GM12878 (cell line): ENCODE results near the gene CLIC3. TPM values are rescaled to one million over a fixed set of nuclear protein-coding genes. Genes with fewer than 3 reads are reported as not detected.

Experiments
- ATAC-seq: fragments of 200-7000 bp; cut with Tn5 transposase; 3 replicates; pipeline ENCODE4 v1.9.1; 2020; ENCODE audit warnings: mild to moderate bottlenecking, moderate library complexity
- BruUV-seq: library from RNA; stranded (reverse); fragments of 400-500 nt; replicated peaks from 2 replicates; lab custom pipeline; 2021; lab: Mats Ljungman, UMichigan
- CTCF ChIA-PET: fragments of 300-600 bp; sonication (Branson Sonifier 250); formaldehyde crosslinking; extraction: SDS; loops from one replicate; lab custom pipeline; 2021; ENCODE audit warnings: inconsistent platforms; lab: Yijun Ruan, JAX
- POLR2A ChIA-PET: fragments of 350-600 bp; formaldehyde crosslinking; extraction: SDS; loops from one replicate; lab custom pipeline; 2021; ENCODE audit warnings: inconsistent platforms; lab: Charles Lee
- RAD21 ChIA-PET: fragments of 300-600 bp; sonication (Branson Sonifier 250); formaldehyde crosslinking; loops from one replicate; lab custom pipeline; 2023; ENCODE audit warnings: antibody characterized with exemption; ENCODE audit not compliant: unreplicated experiment; lab: Charles Lee
- SMC1A ChIA-PET: fragments of 300-600 bp; sonication (Branson Sonifier 250); formaldehyde crosslinking; loops from one replicate; lab custom pipeline; 2023; ENCODE audit not compliant: unreplicated experiment, uncharacterized antibody; lab: Charles Lee
- DNase-seq: peaks from one replicate; pipeline ENCODE4 v3.0.0-alpha.2; 2011; ENCODE audit warnings: low read depth, low spot score
- FAIRE-seq: peaks from 3 replicates; lab custom pipeline; 2011; peaks lifted over from hg19 to GRCh38; lab: Jason Lieb, UNC
- H2AFZ ChIP-seq: 2 replicates; pipeline ENCODE4 v1.6.0; 2011; ENCODE audit warnings: low read depth, low read length, control low read depth; ENCODE audit not compliant: control insufficient read depth
- H3K27ac ChIP-seq: 2 replicates; pipeline ENCODE4 v1.5.1; 2011; ENCODE audit warnings: control low read depth; ENCODE audit not compliant: control insufficient read depth, insufficient read depth
- H3K27me3 ChIP-seq, 2 experiments: replicated peaks in 1 of 2; 2 replicates each; pipeline versions ENCODE4 v1.6.0 to v1.6.1; 2011; ENCODE audit warnings: low read length in 1 of 2; ENCODE audit not compliant: control insufficient read depth in 2 of 2, insufficient read depth in 2 of 2
- H3K36me3 ChIP-seq, 2 experiments: 2 replicates each; pipeline ENCODE4 v1.5.1; 2011; ENCODE audit warnings: low read length in 1 of 2; ENCODE audit not compliant: control insufficient read depth in 2 of 2, insufficient read depth in 2 of 2
- H3K4me1 ChIP-seq: 2 replicates; pipeline ENCODE4 v1.6.1; 2011; ENCODE audit warnings: mild to moderate bottlenecking, low read length, moderate library complexity, mixed read lengths; ENCODE audit not compliant: control insufficient read depth, insufficient read depth
- H3K4me2 ChIP-seq: 2 replicates; pipeline ENCODE4 v1.6.0; 2011; ENCODE audit warnings: control low read depth; ENCODE audit not compliant: control insufficient read depth, insufficient read depth
- H3K4me3 ChIP-seq: fragments of 200-600 bp; sonication (generic); 2 replicates; pipeline ENCODE4 v1.5.1; 2016
- H3K79me2 ChIP-seq: 2 replicates; pipeline ENCODE4 v1.6.0; 2011; ENCODE audit warnings: low read length; ENCODE audit not compliant: control insufficient read depth, insufficient read depth
- H3K9ac ChIP-seq: 2 replicates; pipeline ENCODE4 v1.8.0; 2011; ENCODE audit warnings: low read length, control low read depth, mixed read lengths; ENCODE audit not compliant: control insufficient read depth, insufficient read depth
- H3K9me3 ChIP-seq: replicated peaks from 3 replicates; pipeline ENCODE4 v1.5.1; 2011; ENCODE audit warnings: mild to moderate bottlenecking, low read length; ENCODE audit not compliant: control insufficient read depth, insufficient read depth
- H4K20me1 ChIP-seq: 2 replicates; pipeline ENCODE4 v1.6.0; 2011; ENCODE audit not compliant: control insufficient read depth, insufficient read depth
- BACH1 ChIP-seq: fragments of 450-650 bp; IDR thresholded peaks from 2 replicates; pipeline ENCODE4 v1.6.1; 2017; ENCODE audit warnings: mild to moderate bottlenecking, borderline replicate concordance
- CBFB ChIP-seq: IDR thresholded peaks from 2 replicates; pipeline ENCODE4 v1.6.1; 2016; ENCODE audit warnings: antibody characterized with exemption, low read depth
- FOXK2 ChIP-seq: fragments of 450-650 bp; IDR thresholded peaks from 2 replicates; pipeline ENCODE4 v1.6.1; 2017; ENCODE audit warnings: mild to moderate bottlenecking, moderate library complexity
- MTA2 ChIP-seq: fragments of 450-650 bp; IDR thresholded peaks from 2 replicates; pipeline ENCODE4 v1.6.1; 2016; ENCODE audit warnings: low read depth, mild to moderate bottlenecking, moderate library complexity
- NFYA ChIP-seq: IDR thresholded peaks from 2 replicates; pipeline ENCODE4 v1.6.1; 2011; ENCODE audit warnings: low read depth, mild to moderate bottlenecking, low read length, improper control_type of control experiment, borderline replicate concordance
- POLR2AphosphoS2 ChIP-seq: IDR thresholded peaks from 2 replicates; pipeline ENCODE4 v1.6.1; 2011; ENCODE audit warnings: low read depth, mild to moderate bottlenecking, low read length, improper control_type of control experiment, moderate library complexity
- RUNX3 ChIP-seq: IDR thresholded peaks from 2 replicates; pipeline ENCODE4 v1.6.1; 2012; ENCODE audit warnings: low read length, inconsistent platforms
- SPI1 ChIP-seq: IDR thresholded peaks from 2 replicates; pipeline ENCODE4 v1.6.1; 2011; ENCODE audit warnings: low read depth, mild to moderate bottlenecking, low read length, moderate library complexity, borderline replicate concordance; ENCODE audit not compliant: insufficient read depth
- TARDBP ChIP-seq: IDR thresholded peaks from 2 replicates; pipeline ENCODE4 v1.6.1; 2016; ENCODE audit warnings: borderline replicate concordance
- ZNF384 ChIP-seq: IDR thresholded peaks from 2 replicates; pipeline ENCODE4 v1.6.1; 2012; ENCODE audit warnings: low read depth, mild to moderate bottlenecking, low read length, improper control_type of control experiment, borderline replicate concordance
- WGBS: methylation state at CpG from one replicate; pipeline ENCODE4 v1.1.6; 2016; ENCODE audit warnings: low lambda C conversion rate; ENCODE audit not compliant: insufficient replicate concordance, insufficient coverage; ENCODE audit errors: missing lambda C conversion rate; 5-methylcytosine and 5-hydroxymethylcytosine counted together
- in situ Hi-C: fragments of 300-500 bp; cut with MboI; formaldehyde crosslinking; loops from 9 replicates; pipeline ENCODE4 v1.14.3; 2018; ENCODE audit warnings: mixed read lengths
- intact Hi-C: fragments of 100-400 bp; cut with micrococcal nuclease; formaldehyde crosslinking; loops from one replicate; pipeline ENCODE4 v1.14.2; 2022; ENCODE audit not compliant: unreplicated experiment
- polyA plus RNA-seq, 11 experiments: library from polyadenylated mRNA; depleted of rRNA in 4 of 11; unstranded in 6 of 11; stranded (reverse) in 5 of 11; fragments of >200 nt; fragmentation: Nextera tagmentation in 4 of 11; fragmentation: Illumina TruSeq in 1 of 11; extraction: Ambion mirVana in 4 of 11; extraction: Trizol in 1 of 11; gene quantifications; 1 replicate in 1 of 11; 2 replicates in 10 of 11; pipeline versions ENCODE4 v1.2.1 to v1.2.3, GENCODE V29; 2011 to 2016; ENCODE audit warnings: inconsistent platforms in 2 of 11, missing spikeins in 2 of 11, low read depth in 1 of 11
- total RNA-seq, 4 experiments: library from RNA; depleted of rRNA in 3 of 4; stranded (reverse); fragments of >200 nt in 3 of 4; fragmentation: Illumina TruSeq in 1 of 4; extraction: Trizol in 1 of 4; gene quantifications; 2 replicates each; pipeline versions ENCODE4 v1.2.1 to v1.2.3, GENCODE V29; 2013 to 2021
- TF ChIP-seq, protein P1 (sequence below): fragments of 150-350 bp; IDR thresholded peaks from 2 replicates; pipeline ENCODE4 v1.6.1; 2014; ENCODE audit warnings: mild to moderate bottlenecking, low read depth, low read length
- TF ChIP-seq, protein P2 (sequence below): IDR thresholded peaks from 2 replicates; pipeline ENCODE4 v1.6.1; 2012; ENCODE audit warnings: improper control_type of control experiment, low read depth, low read length; ENCODE audit not compliant: insufficient replicate concordance
- TF ChIP-seq, protein P3 (sequence below): fragments of 450-650 bp; IDR thresholded peaks from 2 replicates; pipeline ENCODE4 v1.6.1; 2017; ENCODE audit warnings: mild to moderate bottlenecking

The CLIC3 gene
- total and polyA plus RNA-seq, 10 of the 15 experiments (the other 5 are each of a cell fraction or from before 2014, with no cell fraction given): 0.31 TPM; not detected in 9

DNA sequence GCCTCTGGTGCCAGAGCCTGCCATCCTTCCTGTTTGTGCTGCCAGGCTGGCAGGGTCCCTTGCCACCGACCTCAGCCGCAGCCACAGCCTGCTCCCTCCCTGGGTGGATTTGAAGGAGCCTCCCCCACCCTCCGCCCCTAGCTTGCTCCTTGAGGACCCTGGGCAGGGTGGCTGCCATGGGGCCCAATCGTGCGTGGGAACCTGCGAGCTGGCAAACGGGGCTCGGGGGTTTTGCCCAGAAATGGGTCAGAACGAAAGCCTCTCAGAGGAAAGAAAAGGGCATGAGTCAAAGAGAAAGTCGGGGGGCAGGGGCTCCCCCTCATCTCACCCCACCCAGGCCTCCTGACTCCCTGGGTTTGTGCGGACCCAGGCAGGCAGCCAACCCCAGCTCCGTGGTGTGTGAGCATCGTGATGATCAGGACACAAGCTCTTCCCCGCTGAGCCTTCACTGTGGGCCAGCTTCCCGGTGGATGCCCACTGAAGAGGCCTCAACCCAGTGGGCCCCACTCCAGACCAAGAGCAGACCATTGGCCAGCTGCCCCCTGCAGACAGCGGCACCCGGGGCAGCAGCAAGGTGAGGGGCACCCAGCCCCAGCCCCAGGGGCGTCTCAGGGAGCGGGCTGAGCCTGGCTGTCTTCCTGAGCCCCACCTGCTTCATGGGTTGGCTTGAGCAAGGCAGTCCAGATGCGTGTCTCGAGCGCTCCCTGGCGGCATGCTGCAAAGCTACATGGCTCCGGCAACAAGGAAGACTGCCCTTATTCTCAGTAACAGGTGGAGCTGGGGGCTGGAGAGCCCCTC, 38.5 kb upstream of the CLIC3 start:
- Histone ChIP-seq H3K9ac (no peak overlapping the region; the same call in 1 of the 2 replicates), H3K27me3 (no peaks in the 10 kb centered on the region), H3K4me1 (peaks cover 37% of the 10 kb centered on the region), H2AFZ (peak overlapping the region; percentile 54), H3K36me3 (no peaks in the 10 kb centered on the region), H3K9me3 (no peaks in the 10 kb centered on the region), H3K79me2 (no peaks in the 10 kb centered on the region), H3K4me2 (peak overlapping the region; percentile 79), H4K20me1 (no peaks in the 10 kb centered on the region), H3K27ac (no peak overlapping the region; the same call in 1 of the 2 replicates), H3K4me3 (peak overlapping the region; percentile 36; the same call in 1 of the 2 replicates)
- BruUV-seq: no TSS peak
- intact Hi-C loops (loop anchor here (1.0 to 5.0 kb wide), 3 partner anchors 87 to 248 kb away; partner anchors contain the start of gene PHPT1), in situ Hi-C loops (loop anchor here (5.0 kb wide), 2 partner anchors 88 to 238 kb away; partner anchors contain the start of genes C8G and CCDC183)
- DNase-seq: peak; percentile 55
- ChIA-PET POLR2A (interaction anchor here (0.6 to 2.6 kb wide), 10 partner anchors 8 to 247 kb away, joined by 3 to 19 read pairs (median 4); partner anchors contain the start of genes MAN1B1, SAPCD2 and TMEM141), SMC1A (interaction anchor here (0.7 to 5.2 kb wide), 22 partner anchors 12 to 269 kb away, joined by 3 to 77 read pairs (median 5); partner anchors contain the start of genes CLIC3 and TMEM141), CTCF (interaction anchor here (0.6 to 4.4 kb wide), 57 partner anchors 9 to 327 kb away, joined by 3 to 163 read pairs (median 5); partner anchors contain the start of genes AJM1, CLIC3, FBXW5 and NPDC1), RAD21 (interaction anchor here (0.5 to 3.8 kb wide), 29 partner anchors 10 to 293 kb away, joined by 3 to 109 read pairs (median 4); partner anchors contain the start of genes AJM1, MAN1B1, SAPCD2 and TMEM141)
- peak; percentile 96 for FAIRE-seq
- ATAC-seq: peak; percentile 89
- 1% methylated on average over 24 of the region's 24 CpGs for WGBS
- TF ChIP-seq, protein P1, sequence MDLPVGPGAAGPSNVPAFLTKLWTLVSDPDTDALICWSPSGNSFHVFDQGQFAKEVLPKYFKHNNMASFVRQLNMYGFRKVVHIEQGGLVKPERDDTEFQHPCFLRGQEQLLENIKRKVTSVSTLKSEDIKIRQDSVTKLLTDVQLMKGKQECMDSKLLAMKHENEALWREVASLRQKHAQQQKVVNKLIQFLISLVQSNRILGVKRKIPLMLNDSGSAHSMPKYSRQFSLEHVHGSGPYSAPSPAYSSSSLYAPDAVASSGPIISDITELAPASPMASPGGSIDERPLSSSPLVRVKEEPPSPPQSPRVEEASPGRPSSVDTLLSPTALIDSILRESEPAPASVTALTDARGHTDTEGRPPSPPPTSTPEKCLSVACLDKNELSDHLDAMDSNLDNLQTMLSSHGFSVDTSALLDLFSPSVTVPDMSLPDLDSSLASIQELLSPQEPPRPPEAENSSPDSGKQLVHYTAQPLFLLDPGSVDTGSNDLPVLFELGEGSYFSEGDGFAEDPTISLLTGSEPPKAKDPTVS: no peak
- TF ChIP-seq TARDBP (no peak), FOXK2 (no peak), SPI1 (no peak), MTA2 (peak; percentile 67; the same call in 1 of the 2 replicates), POLR2AphosphoS2 (no peak), NFYA (no peak), BACH1 (peak; percentile 60; the same call in 1 of the 2 replicates), CBFB (0 out of 2 replicates have a peak, but pooled peaks have one; percentile 22), ZNF384 (no peak), RUNX3 (peak; percentile 43; the same call in 1 of the 2 replicates)
- TF ChIP-seq, protein P2, sequence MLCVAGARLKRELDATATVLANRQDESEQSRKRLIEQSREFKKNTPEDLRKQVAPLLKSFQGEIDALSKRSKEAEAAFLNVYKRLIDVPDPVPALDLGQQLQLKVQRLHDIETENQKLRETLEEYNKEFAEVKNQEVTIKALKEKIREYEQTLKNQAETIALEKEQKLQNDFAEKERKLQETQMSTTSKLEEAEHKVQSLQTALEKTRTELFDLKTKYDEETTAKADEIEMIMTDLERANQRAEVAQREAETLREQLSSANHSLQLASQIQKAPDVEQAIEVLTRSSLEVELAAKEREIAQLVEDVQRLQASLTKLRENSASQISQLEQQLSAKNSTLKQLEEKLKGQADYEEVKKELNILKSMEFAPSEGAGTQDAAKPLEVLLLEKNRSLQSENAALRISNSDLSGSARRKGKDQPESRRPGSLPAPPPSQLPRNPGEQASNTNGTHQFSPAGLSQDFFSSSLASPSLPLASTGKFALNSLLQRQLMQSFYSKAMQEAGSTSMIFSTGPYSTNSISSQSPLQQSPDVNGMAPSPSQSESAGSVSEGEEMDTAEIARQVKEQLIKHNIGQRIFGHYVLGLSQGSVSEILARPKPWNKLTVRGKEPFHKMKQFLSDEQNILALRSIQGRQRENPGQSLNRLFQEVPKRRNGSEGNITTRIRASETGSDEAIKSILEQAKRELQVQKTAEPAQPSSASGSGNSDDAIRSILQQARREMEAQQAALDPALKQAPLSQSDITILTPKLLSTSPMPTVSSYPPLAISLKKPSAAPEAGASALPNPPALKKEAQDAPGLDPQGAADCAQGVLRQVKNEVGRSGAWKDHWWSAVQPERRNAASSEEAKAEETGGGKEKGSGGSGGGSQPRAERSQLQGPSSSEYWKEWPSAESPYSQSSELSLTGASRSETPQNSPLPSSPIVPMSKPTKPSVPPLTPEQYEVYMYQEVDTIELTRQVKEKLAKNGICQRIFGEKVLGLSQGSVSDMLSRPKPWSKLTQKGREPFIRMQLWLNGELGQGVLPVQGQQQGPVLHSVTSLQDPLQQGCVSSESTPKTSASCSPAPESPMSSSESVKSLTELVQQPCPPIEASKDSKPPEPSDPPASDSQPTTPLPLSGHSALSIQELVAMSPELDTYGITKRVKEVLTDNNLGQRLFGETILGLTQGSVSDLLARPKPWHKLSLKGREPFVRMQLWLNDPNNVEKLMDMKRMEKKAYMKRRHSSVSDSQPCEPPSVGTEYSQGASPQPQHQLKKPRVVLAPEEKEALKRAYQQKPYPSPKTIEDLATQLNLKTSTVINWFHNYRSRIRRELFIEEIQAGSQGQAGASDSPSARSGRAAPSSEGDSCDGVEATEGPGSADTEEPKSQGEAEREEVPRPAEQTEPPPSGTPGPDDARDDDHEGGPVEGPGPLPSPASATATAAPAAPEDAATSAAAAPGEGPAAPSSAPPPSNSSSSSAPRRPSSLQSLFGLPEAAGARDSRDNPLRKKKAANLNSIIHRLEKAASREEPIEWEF: no peak
- TF ChIP-seq, protein P3, sequence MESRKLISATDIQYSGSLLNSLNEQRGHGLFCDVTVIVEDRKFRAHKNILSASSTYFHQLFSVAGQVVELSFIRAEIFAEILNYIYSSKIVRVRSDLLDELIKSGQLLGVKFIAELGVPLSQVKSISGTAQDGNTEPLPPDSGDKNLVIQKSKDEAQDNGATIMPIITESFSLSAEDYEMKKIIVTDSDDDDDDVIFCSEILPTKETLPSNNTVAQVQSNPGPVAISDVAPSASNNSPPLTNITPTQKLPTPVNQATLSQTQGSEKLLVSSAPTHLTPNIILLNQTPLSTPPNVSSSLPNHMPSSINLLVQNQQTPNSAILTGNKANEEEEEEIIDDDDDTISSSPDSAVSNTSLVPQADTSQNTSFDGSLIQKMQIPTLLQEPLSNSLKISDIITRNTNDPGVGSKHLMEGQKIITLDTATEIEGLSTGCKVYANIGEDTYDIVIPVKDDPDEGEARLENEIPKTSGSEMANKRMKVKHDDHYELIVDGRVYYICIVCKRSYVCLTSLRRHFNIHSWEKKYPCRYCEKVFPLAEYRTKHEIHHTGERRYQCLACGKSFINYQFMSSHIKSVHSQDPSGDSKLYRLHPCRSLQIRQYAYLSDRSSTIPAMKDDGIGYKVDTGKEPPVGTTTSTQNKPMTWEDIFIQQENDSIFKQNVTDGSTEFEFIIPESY: no peak
